Occipital lobe (tissue), 2 donors: ENCODE measurements around the gene TCF12. TPM values are rescaled to one million over a fixed set of nuclear protein-coding genes. Genes with fewer than 3 reads are reported as not detected.
"Not testable (repeated sequence)": the region's sequence is repeated elsewhere in the genome, so short reads cannot be mapped to it uniquely, and the experiment has no call there.

ENCODE experiments used
- DNase-seq: peaks from one replicate; lab custom pipeline; 2025; lab: John Stamatoyannopoulos, UW
- total RNA-seq: library from RNA; depleted of rRNA; stranded (reverse); fragments of >200 nt; gene quantifications from one replicate; pipeline ENCODE4 v1.2.3, GENCODE V29; 2014

TCF12 gene
- total RNA-seq, 1 donor from 2014 or later = 143 TPM

DNA sequence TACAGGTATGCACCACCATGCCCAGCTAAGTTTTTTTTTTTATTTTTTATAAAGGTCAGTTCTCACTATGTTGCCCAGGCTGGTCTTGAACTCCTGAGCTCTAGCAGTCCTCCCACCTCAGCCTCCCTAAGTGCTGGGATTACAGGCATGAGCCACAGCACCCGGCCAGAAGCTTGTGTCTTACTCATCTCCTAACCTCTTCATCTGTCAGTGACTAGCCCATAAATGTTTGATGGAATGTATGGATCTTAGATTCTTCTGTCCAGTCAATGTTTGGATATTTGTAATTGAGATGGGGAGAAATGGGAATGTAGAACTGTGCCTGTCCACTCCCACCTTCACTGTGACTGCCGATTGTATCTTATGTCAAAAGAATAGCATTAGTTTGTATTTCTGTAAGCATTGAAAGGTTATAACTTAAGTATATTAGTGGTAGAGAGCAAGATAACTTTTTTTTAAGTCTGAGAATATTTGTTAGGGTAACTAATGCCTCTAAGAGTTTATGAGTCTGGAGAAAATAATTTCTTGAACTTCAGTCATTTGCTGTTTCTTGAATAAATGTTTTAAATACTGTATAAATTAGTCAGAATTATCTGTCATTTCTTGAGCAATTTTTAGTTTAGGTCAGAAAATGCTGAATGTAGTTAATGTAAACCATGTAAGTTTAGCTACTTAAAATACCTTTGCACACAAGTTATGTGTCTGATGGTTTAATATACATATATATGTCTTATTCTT lies 242.5 kb downstream of the TCF12 start:
- DNase-seq = no peak

DNA sequence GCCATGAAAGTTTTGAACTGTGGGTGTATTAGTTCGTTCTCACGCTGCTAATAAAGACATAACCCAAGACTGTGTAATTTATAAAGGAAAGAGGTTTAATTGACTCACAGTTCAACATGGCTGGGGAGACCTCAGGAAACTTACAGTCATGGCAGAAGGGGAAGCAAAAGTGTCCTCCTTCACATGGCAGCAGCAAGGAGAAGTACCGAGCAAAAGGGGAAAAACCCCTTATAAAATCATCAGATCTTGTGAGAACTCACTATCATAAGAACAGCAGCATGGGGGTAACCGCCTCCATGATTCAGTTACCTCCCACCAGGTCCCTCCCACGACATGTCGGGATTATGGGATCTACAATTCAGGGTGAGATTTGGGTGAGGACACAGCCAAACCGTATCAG lies 245.8 kb downstream of the TCF12 start:
- DNase-seq = not testable (repeated sequence)

DNA sequence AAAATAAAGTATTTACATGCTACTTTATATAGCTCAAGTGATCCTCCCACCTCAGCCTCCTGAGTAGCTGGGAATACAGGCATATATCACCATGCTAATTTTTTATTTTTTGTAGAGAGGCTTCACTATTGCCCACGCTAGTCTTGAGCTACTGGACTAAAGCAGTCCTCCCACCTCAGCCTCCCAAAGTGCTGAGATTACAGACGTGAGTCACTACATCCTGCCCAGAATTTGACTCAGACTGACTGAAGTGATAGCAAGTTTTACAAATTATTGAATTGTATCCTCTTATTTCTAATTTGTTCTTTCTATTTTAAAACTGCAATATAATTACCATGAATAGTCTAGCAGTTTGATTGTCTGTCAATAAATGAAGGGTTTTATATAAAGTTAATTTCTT lies 247.5 kb downstream of the TCF12 start:
- no peak for DNase-seq

DNA sequence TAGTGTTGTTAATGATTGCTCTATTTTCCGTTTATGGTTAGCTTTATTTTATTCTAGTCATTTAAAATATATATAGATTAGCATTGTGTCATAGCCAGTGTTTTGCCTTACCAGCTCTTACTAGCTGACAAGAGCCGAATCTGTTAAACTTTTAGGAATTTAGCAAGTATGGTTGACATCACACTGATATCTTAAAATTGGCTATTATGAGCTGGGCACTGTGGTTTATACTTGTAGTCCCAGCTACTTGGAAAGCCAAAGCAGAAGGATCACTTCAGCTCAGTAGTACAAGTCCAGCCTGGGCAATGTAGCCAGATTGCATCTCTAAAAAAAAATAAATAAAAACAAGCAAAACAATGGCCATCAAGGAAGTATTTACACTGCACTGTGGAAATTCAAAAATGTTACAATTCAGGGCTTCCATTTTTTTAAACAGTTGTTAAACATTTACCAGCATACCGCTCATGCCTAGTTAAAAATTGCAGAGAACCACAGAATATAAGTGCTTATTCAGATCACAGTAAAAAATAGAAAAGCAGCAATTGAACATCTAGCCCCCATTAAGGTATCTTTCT lies 249.5 kb downstream of the TCF12 start:
- no peak for DNase-seq

DNA sequence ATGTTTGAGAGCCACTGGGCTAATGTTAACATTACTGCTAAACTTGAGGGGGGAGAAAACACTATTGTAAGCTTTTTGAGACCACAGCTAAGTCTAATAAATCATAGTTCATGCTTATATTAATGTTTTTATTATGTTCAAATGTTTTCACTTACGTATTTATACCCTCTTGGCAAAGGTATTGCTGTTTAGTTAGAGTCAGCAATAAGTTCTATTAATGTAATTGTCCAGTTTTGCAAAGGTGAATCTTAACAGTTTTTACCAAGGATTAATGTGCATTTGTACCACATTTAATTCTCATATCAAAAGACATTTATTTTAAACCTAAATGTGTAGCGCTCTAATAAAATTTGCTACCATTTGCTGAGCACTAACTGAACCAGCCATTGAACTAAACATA lies 251.2 kb downstream of the TCF12 start:
- no peak for DNase-seq

DNA sequence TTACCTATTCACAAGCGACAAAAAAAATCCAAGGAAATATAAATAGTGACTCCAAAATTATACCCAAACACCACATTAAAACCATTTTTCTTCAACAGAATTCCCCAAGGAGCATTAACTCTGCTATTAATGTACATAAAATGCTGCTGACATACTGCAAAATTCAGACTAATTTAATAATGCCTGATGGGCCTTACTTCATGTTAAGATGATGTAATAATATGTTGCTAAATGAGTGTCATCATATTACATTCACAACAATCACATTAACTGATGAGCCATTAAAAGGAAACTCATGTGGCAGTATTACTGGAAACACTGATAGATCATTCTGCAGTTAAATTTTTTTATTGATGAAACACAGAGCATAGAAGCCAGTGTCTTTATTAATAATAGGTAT lies 253.0 kb downstream of the TCF12 start:
- no peak for DNase-seq

DNA sequence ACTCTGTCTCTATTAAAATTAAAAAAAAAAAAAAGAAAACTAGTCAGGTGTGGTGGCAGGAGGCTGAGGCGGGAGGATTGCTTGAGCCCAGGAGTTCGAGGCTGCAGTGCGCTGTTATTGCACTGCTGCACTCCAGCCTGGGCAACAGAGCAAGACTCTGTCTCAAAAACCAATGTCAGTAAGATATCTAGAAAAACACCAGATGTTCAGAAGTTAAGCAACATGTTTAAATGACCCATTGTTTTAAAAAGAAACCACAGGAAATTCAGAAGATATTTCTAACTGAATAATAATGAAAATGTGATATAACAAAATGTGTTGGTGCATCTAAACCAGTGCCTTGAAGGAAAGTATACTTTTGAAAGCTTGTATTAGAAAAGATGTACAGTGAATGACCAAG lies 254.5 kb downstream of the TCF12 start:
- no peak for DNase-seq

DNA sequence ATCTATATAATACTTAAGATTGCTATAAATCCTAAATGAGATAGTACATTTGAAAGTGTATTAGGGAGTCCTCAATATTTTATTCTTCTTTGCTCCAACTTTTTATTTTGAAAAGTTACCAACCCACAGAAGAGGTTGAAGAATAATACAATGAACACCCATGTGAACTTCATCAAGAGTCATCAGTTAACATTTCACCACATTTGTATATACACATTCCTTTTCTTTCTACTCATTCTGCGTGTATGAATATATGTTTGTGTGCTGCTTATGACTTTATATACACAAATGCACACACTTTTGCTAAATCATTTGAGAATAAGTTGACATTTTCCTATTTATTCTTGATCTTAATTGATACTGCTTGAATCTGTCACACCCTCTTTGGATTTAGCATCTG lies 264.6 kb downstream of the TCF12 start:
- no peak for DNase-seq

DNA sequence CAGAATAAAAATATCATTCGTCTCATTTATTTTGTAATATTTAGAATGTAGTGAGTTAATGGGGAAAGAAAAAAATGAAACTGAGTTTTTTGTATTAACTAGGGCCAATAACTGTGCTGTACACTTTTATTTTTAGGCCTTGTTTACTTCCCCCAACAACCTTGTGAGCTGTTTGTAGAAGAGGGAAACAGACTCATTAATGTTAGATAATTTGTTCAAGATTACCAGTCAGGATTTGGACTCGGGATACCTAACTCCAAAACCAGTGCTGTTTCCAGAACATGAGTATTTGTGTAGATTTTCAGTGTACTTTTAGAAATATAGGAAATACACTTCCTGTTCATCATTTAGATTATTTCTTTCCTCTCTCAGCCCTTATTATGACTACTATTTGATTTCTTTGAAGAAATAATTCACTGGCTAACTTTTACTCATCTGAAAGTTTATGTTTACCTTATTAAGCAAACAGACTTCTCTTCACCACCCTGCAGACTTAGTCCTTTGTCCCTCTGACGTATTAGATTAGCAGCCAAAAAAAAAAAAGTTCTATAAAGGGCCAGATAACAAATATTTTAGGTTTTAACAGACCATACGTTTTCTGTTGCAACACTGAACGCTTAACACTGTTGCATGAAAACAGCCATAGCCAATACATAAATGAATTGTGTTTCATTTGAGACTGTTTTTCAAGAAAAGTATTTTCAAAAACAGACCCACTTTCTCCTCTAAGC lies 265.3 kb downstream of the TCF12 start:
- DNase-seq = no peak

DNA sequence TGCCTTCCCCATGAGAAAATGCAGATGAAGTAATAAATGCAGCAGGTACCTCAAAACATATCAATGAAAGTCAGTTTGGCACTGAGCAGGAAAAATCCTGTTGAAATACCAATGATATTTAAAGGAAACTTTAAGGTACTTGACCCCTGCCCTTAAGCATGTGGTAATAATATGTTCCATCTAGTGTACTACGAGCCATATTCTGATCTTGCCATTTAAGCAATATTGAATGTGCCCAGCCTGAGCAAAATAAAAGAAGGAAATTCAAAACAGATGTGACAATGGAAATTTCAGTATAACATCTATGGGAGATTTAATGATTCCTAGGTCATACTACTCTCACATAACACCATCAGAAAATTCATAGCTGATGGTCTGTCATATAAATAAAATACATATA lies 266.1 kb downstream of the TCF12 start:
- DNase-seq = no peak

DNA sequence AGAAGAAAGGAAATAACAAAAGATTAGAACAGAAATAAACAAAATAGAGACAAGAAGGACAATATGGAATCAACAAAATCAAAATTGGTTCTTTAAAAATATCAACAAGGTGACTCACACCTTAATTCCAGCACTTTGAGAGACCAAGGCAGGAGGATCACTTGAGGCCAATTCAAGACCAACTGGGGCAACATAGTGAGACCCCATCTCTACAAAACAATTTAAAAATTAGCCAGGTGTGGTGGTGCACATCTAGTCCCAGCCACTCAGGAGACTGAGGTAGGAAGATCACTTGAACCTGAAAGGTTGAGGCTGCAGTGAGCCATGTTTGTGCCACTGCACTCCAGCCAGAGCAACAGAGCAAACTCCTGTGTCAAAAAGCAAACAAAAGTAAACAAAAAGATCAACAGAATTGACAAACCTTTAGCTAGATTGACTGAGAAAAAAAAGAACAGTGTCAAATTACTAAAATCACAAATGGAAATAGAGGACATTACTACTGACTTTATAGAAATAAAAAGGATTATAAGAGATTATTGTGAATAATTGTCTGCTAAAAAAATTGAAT lies 267.1 kb downstream of the TCF12 start:
- no peak for DNase-seq

DNA sequence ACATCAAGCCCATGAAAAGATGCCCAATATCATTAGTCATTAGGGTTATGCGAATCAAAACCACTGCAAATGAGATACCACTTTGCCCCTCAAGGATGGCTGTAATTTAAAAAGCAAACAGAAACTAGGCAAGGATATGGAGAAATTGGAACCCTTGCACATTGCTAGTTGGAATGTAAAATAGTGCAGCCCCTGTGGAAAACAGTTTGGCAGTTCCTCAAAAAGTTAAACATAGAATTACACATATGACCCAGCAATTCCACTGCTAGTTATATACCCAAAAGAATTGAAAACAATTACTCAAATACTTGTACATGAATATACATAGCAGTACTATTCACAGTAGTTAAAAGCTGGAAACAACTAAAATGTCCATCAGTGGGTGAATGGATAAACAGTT lies 271.0 kb downstream of the TCF12 start:
- no peak for DNase-seq

DNA sequence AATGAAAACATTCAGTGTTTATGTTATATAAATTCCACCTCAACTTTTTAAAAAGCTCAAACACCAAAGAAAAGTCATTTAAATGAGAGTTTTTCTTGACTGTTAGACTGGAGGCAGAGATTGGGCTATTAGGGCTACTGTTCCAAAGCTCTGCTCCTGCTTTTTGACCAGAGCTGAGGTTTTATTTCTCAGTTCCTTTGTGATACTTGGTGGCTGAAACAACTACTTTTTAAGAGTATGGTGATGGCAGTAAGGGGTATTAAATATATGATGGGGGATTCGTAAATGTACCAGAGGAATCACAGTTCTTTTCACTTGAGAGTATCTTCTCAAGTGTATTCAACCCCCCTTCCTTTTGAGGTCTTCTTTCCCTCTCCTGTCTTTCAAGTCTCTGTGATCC lies 271.8 kb downstream of the TCF12 start:
- no peak for DNase-seq

DNA sequence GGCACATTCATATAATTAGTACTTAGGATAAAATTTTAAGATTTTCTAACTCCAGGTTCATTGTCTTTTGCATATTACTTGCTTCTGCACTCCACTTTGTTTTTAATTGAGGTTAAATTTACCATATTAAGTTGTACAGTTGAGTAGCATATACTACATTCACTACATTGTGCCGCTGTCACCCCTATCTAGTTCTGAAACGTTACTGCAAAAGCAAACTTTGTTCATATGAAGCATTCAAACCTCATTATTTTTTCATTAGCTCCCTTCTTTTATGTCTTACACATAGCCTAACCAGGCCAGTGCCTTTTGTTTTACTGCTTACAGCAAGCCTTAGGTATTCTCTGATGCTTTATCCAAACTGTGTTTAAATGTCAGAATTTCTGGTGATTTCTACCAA lies 274.7 kb downstream of the TCF12 start:
- DNase-seq = no peak

DNA sequence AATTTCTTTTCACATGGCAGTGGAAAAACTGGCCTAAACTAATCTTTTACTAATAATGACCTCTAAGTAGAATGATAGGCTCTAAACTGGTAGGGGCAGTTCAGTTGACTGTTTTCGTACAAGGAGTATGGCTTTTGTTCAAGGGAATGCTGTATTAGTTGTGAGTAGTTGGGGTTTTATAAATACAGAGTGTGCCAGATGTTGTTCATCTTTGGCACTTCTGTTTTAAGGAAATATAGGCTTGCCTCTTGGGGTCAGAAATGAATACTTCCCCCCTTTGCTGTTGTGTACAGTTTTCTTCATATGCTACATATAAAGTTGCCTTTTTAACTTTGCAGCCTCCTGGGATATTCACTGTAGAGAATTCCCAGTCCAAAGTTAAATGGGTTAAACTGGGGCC lies 276.9 kb downstream of the TCF12 start:
- DNase-seq = no peak

DNA sequence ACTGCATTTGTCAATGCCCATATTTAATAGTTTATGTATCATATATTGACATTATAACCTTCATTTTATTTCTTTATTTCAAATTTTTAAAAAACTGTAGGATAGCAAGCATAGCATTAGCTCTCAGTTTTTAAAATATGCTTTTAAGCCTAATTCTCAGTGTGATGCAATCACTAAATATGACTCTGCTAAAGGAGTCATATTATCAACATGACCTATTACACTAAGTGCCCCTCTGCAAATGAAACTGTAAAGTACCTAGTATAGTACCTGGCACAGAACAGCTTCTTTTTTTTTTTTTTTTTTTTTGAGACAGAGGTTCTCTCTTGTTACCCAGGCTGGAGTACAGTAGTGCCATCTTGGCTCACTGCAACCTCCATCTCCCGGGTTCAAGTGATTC lies 278.4 kb downstream of the TCF12 start:
- DNase-seq = no peak

DNA sequence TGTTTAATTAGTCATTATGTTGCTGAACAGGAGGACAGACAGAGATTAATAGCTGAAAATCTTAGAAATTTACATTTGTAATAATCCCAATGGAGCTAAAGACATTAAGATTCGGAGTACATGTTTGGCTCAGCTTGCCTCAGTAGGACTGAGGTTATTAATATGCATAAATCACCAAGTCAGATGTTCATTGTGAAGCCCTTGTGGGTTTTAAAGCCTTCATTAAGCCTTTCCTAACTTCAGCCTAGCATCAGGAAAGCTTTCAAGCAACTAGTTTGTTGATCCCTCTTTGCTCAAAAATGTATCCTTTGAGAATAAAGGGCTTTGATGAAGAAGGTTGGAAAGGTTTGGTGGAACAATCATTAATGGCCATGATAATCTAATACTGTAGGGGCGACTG lies 279.7 kb downstream of the TCF12 start:
- no peak for DNase-seq

DNA sequence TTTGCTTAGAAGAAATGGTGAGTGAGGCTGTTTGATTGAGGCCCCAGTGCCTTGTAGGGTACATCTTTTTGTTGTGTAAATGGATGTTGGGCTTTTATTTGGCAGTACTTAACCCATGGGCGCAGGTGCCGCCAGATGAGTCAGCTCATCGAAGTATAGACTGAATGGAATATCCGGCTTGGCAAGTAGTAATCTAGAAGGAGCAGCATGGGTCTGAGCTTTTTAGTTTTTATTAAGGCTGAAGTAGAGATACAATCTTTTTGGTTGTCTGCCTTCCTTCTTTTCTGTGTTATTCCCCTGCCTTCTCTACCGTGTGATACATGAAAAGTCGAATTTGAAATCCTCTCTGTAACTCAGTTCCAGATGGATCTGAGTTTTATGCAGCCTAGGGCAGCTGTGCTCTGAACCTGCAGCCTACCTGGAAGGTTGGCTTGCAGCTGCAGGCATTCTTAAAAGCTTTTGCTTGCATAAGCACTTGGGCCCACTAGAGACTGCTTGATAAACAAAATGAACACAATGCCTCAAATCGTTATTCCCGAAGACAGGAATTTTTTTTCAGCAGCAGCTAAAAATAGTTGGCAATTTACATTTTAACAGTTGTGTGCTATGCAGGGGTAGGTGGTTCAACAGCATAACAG lies 280.3 kb downstream of the TCF12 start:
- DNase-seq = no peak

DNA sequence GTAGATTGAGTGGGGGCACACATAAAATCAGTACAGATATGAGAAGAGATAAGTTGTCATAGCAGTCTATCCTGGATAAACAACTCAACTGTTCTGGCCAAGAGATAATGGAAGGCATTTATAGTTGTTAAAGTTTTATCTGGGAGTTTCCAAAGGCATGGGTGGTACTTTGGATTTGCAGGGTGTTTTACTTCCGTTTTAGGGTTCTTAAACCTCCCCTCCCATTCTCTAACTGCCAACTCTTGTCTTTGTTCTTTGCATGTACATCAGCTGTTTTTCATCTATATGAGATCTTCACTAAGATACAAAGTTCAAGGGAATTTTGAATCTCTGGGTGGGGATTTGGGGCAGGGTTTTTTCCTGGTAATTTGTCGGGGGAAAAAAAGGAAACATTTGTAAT lies 283.1 kb downstream of the TCF12 start:
- no peak for DNase-seq

DNA sequence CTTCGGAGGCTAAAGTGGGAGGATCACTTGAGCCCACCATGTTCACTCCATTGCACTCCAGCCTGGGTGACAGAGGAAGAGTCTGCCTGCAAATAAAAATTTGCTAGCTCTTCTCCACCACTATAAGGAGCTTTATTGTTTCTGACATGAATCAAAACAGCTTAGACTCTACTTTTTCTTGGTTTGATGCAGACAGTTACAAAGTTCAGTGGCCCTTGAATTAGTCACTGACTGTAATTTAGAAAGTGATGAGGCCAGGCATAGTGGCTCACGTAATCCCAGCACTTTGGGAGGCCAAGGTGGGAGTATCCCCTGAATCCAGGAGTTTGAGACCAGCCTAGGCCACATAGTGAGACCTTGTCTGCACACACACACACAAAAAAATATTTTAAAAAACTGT lies 285.5 kb downstream of the TCF12 start:
- DNase-seq = no peak

DNA sequence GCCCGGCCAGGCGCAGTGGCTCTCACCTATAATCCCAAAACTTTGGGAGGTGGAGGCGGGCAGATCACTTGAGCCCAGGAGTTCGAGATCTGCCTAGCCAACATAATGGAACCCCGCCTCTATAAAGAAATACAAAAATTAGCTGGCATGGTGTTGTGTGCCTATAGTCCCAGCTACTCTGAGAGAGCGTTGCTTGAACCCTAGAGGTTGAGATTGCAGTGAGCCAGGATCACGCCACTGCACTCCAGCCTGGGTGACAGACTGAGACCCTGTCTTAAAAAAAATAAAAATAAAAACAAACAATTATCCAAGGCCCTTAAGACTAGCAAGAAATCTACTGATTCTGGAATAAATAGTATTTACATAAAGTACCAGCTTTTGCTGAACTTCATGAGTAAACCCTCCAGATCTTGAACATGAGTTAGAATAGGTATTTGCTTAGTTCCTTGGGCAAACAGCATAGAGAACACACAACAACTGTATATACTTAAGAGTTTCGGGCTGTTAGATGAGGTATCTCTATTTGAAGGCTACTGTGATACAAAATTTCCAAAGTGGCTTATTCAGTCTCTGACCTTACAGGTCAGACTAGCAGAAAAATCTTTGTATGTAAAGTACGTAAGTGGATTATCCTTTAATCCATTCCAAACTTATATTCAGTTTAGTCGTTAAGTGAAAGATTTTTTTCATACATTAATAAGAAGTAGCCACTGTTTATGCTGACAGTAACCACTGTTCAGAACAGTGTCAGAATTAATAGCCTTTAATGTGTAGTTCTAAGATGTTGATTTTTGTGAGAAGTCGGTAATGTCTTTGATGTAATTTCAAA lies 286.8 kb downstream of the TCF12 start:
- no peak for DNase-seq
